ENCODE data around the gene DNAH8. TPM values are rescaled to one million over a fixed set of nuclear protein-coding genes. Genes with fewer than 3 reads are reported as not detected.

Gene DNAH8
- total and polyA plus RNA-seq, 2 donors (not counting 3 experiments of a cell fraction or from before 2014, with no cell fraction given), result 0.29 to 0.61 TPM

GRCh38 chr6:38687043-38687353 lies 28.1 kb upstream of the DNAH8 start:
- peaks cover 4% of the 10 kb centered on the region for H4K20me1 ChIP-seq (replicated peaks; ENCODE audit: control insufficient read depth, extremely low read depth, insufficient read depth, low read length)
- dilution Hi-C loops (cut with MboI; ENCODE audit: extremely low pct_ligation_motif_present, low sequenced_read_pairs), result no loop called here
- peaks cover 2 to 5% of the 10 kb centered on the region in 2 experiments for H3K36me3 ChIP-seq (ENCODE audit: control insufficient read depth in 2 of 2, extremely low read depth in 1 of 2, insufficient read depth in 2 of 2, low read length in 2 of 2)
- no peaks in the 10 kb centered on the region for H3K9me3 ChIP-seq (replicated peaks; ENCODE audit: control insufficient read depth, insufficient read depth, low read length)
- DNase-seq (ENCODE audit: low read depth, low spot score) (no peak), FAIRE-seq (no peak)
- no peak overlapping the region for H2AFZ ChIP-seq (ENCODE audit: low read depth, low read length)
- no peaks in the 10 kb centered on the region for H3K4me1 ChIP-seq (ENCODE audit: control insufficient read depth, extremely low read depth, insufficient read depth, low read length)
- ChIA-PET CTCF (interaction anchor here (1.7 kb wide), 1 partner anchor 97 kb away, joined by 4 read pairs; no protein-coding TSS in a partner anchor), POLR2A (no interaction called here)
- no peaks in the 10 kb centered on the region for H3K9me1 ChIP-seq (replicated peaks; ENCODE audit: control insufficient read depth, extremely low read depth, insufficient read depth, low read length)
- no peak overlapping the region for H3K27ac ChIP-seq (ENCODE audit: insufficient read depth, low read depth, low read length)
- no TSS peak for BruUV-seq (replicated peaks)
- H3K27me3 ChIP-seq (ENCODE audit: control insufficient read depth in 2 of 2, insufficient read depth in 2 of 2, low read length in 2 of 2), result no peaks in the 10 kb centered on the region
- intact Hi-C loops (cut with micrococcal nuclease), result no loop called here
- H3K4me3 ChIP-seq (replicated peaks in 1 of 3; ENCODE audit: insufficient read depth in 1 of 3, low read depth in 1 of 3, low read length in 3 of 3), result no peak overlapping the region
- TF ChIP-seq MAX (IDR thresholded peaks at IDR 0.05; ENCODE audit: insufficient read depth, insufficient read length), result no peak
- TF ChIP-seq JUN (IDR thresholded peaks at IDR 0.05; ENCODE audit: borderline replicate concordance, insufficient read depth, insufficient read length, low read depth), result no peak
- TF ChIP-seq FOS (IDR thresholded peaks at IDR 0.05; ENCODE audit: borderline replicate concordance, insufficient read depth, low read length), result no peak
- TF ChIP-seq EZH2 (IDR thresholded peaks at IDR 0.05; ENCODE audit: borderline replicate concordance, low read depth, low read length, severe bottlenecking), result no peak
- TF ChIP-seq MYC (IDR thresholded peaks at IDR 0.05; ENCODE audit: low read depth, low read length), result no peak
- no peak for TF ChIP-seq CTCF (IDR thresholded peaks at IDR 0.05; ENCODE audit: extremely low read depth in 1 of 2, insufficient read depth in 1 of 2, low read depth in 1 of 2, low read length in 2 of 2)
- TF ChIP-seq POLR2AphosphoS5 (IDR thresholded peaks at IDR 0.05; ENCODE audit: insufficient read depth, low read depth, low read length), result no peak
- TF ChIP-seq POLR2A (IDR thresholded peaks at IDR 0.05; ENCODE audit: low read depth, low read length), result no peak
- no peak overlapping the region for H3K4me2 ChIP-seq (ENCODE audit: insufficient read depth, low read length)
- peaks cover 59% of the 10 kb centered on the region for H3K79me2 ChIP-seq (ENCODE audit: control insufficient read depth, insufficient read depth, low read length)
- no peak overlapping the region for H3K9ac ChIP-seq (replicated peaks; ENCODE audit: extremely low read depth, insufficient read depth, low read length)
